HepG2 (cell line): ENCODE measurements around the gene MEAF6. TPM values are rescaled to one million over a fixed set of nuclear protein-coding genes. Genes with fewer than 3 reads are reported as not detected.
A peak's percentile ranks its signal among the peaks of the same experiment; 100 is the strongest.
"Not testable (repeated sequence)": the region's sequence is repeated elsewhere in the genome, so short reads cannot be mapped to it uniquely, and the experiment has no call there.

Source experiments
- AHDC1 ChIP-seq: sonication (generic); formaldehyde crosslinking; IDR thresholded peaks from 2 replicates; pipeline ENCODE4 v1.5.1; 2020; ENCODE audit warnings: mild to moderate bottlenecking, missing genetic modification reagents, borderline replicate concordance
- ATF7 ChIP-seq, 2 experiments: fragments of 450-650 bp in 1 of 2; sonication (generic) in 1 of 2; formaldehyde crosslinking in 1 of 2; IDR thresholded peaks; 2 replicates each; pipeline versions ENCODE4 v1.4.0 to v1.6.1; 2016 to 2020; ENCODE audit warnings: antibody characterized with exemption in 1 of 2, mild to moderate bottlenecking in 1 of 2, missing genetic modification reagents in 1 of 2
- CREM ChIP-seq, 2 experiments: sonication (generic) in 1 of 2; formaldehyde crosslinking in 1 of 2; IDR thresholded peaks; 2 replicates each; pipeline versions ENCODE4 v1.4.0 to v1.6.1; 2016 to 2020; ENCODE audit warnings: antibody characterized with exemption in 1 of 2, mild to moderate bottlenecking in 1 of 2, missing genetic modification reagents in 1 of 2
- FOSL2 ChIP-seq: sonication (generic); formaldehyde crosslinking; IDR thresholded peaks from 2 replicates; pipeline ENCODE4 v1.4.0; 2020; ENCODE audit warnings: missing genetic modification reagents
- FOXP4 ChIP-seq: sonication (generic); formaldehyde crosslinking; IDR thresholded peaks from 2 replicates; pipeline ENCODE4 v1.4.0; 2020; ENCODE audit warnings: missing genetic modification reagents
- MED1 ChIP-seq: sonication (generic); formaldehyde crosslinking; IDR thresholded peaks from 2 replicates; pipeline ENCODE4 v1.4.0; 2020; ENCODE audit warnings: missing genetic modification reagents
- PAXIP1 ChIP-seq: sonication (generic); formaldehyde crosslinking; conservative IDR thresholded peaks from 2 replicates; pipeline ENCODE4 v1.4.0; 2020; ENCODE audit warnings: mild to moderate bottlenecking, missing genetic modification reagents, moderate library complexity
- SAP130 ChIP-seq: IDR thresholded peaks from 2 replicates; pipeline ENCODE4 v1.6.1; 2016; ENCODE audit warnings: low read depth
- SOX13 ChIP-seq, 3 experiments: fragments of 450-650 bp in 1 of 3; sonication (generic) in 1 of 3; formaldehyde crosslinking in 1 of 3; IDR thresholded peaks in 2 of 3; conservative IDR thresholded peaks in 1 of 3; 2 replicates each; pipeline versions ENCODE4 v1.5.0 to v1.6.1; 2016 to 2020; ENCODE audit warnings: antibody characterized with exemption in 1 of 3, mild to moderate bottlenecking in 1 of 3, missing compliant biosample characterization in 1 of 3, missing genetic modification reagents in 1 of 3, moderate library complexity in 1 of 3
- SPEN ChIP-seq: sonication (generic); formaldehyde crosslinking; IDR thresholded peaks from 2 replicates; pipeline ENCODE4 v1.5.1; 2020; ENCODE audit warnings: low read depth, mild to moderate bottlenecking, missing genetic modification reagents
- ZBTB7B ChIP-seq: sonication (generic); formaldehyde crosslinking; IDR thresholded peaks from 2 replicates; pipeline ENCODE4 v1.4.0; 2020; ENCODE audit warnings: missing genetic modification reagents
- ZMYM4 ChIP-seq: sonication (generic); formaldehyde crosslinking; IDR thresholded peaks from 2 replicates; pipeline ENCODE4 v1.8.1; 2023; ENCODE audit warnings: mild to moderate bottlenecking, missing genetic modification reagents
- ZNF362 ChIP-seq: sonication (generic); formaldehyde crosslinking; IDR thresholded peaks from 2 replicates; pipeline ENCODE4 v1.4.0; 2020; ENCODE audit warnings: missing genetic modification reagents, mild to moderate bottlenecking, borderline replicate concordance
- ZNF746 ChIP-seq: sonication (generic); formaldehyde crosslinking; IDR thresholded peaks from 2 replicates; pipeline ENCODE4 v1.8.0; 2022; ENCODE audit warnings: mild to moderate bottlenecking, missing genetic modification reagents
- polyA plus RNA-seq, 8 experiments: library from polyadenylated mRNA; depleted of rRNA in 3 of 8; stranded (reverse) in 7 of 8; unstranded in 1 of 8; fragments of >200 nt; fragmentation: Illumina TruSeq in 4 of 8; extraction: Trizol in 4 of 8; gene quantifications; 2 replicates each; pipeline versions ENCODE4 v1.2.1 to v1.2.3, GENCODE V29; 2011 to 2016; ENCODE audit warnings: low read depth in 4 of 8, missing spikeins in 1 of 8, mixed read lengths in 1 of 8; ENCODE audit not compliant: insufficient read depth in 1 of 8
- total RNA-seq, 5 experiments: library from RNA; depleted of rRNA; stranded (reverse); fragments of >200 nt; fragmentation: Illumina TruSeq; extraction: Trizol; gene quantifications; 2 replicates each; pipeline ENCODE4 v1.2.3, GENCODE V29; 2016; ENCODE audit warnings: low read depth in 1 of 5

The MEAF6 gene
- total and polyA plus RNA-seq, 2 of the 13 experiments (the other 11 are each of a cell fraction or from before 2014, with no cell fraction given): 29.5 to 45.6 TPM

GRCh38 chr1:37532418-37533156 lies 18.0 kb upstream of the MEAF6 start (continued):
- TF ChIP-seq AHDC1 (CRISPR knock-in tag): peak; percentile 12; the same call in 1 of the 2 replicates
- TF ChIP-seq MED1 (CRISPR knock-in tag): peak; percentile 85
- TF ChIP-seq FOSL2 (CRISPR knock-in tag): peak; percentile 74
- peak; percentile 69 for TF ChIP-seq SAP130 (CRISPR knock-in tag)
- TF ChIP-seq FOXP4: peak; percentile 35; the same call in 1 of the 2 replicates
- TF ChIP-seq ZNF362 (CRISPR knock-in tag): peak; percentile 99
- not testable (repeated sequence) for TF ChIP-seq ATF7 (IDR thresholded peaks at IDR 0.05); SOX13 (IDR thresholded peaks at IDR 0.05); CREM (CRISPR knock-in tag; IDR thresholded peaks at IDR 0.05)
- peak; percentile 52 for TF ChIP-seq ATF7 (CRISPR knock-in tag; IDR thresholded peaks at IDR 0.05)
- peak in 1 of 2 experiments; percentile 52; a peak in 1 of 4 replicates for TF ChIP-seq SOX13 (CRISPR knock-in tag; conservative IDR thresholded peaks at IDR 0.05 in 1 of 2, IDR thresholded peaks at IDR 0.05 in 1 of 2)
- TF ChIP-seq SPEN: peak; percentile 19; the same call in 1 of the 2 replicates
- peak; percentile 32; the same call in 1 of the 2 replicates for TF ChIP-seq CREM (IDR thresholded peaks at IDR 0.05)
- peak; percentile 87 for TF ChIP-seq PAXIP1 (CRISPR knock-in tag)
- peak; percentile 36; the same call in 1 of the 2 replicates for TF ChIP-seq ZBTB7B (CRISPR knock-in tag)
- peak; percentile 42; the same call in 1 of the 2 replicates for TF ChIP-seq ZNF746 (CRISPR knock-in tag)
- peak; percentile 58 for TF ChIP-seq ZMYM4
